HEK293T (cell line): Measurements from ENCODE around the gene ZNF579.

Experiments
- ARNT ChIP-seq: fragments of 450-650 bp; IDR thresholded peaks from 2 replicates; pipeline ENCODE4 v1.6.1; 2017; ENCODE audit warnings: mild to moderate bottlenecking
- BHLHE40 ChIP-seq: fragments of 450-650 bp; IDR thresholded peaks from 2 replicates; pipeline ENCODE4 v1.6.1; 2016; ENCODE audit warnings: mild to moderate bottlenecking, moderate library complexity, borderline replicate concordance
- CTBP1 ChIP-seq: fragments of 450-650 bp; IDR thresholded peaks from 2 replicates; pipeline ENCODE4 v1.6.1; 2016; ENCODE audit warnings: borderline replicate concordance
- ELF4 ChIP-seq: fragments of 450-650 bp; IDR thresholded peaks from 2 replicates; pipeline ENCODE4 v1.6.1; 2017; ENCODE audit warnings: antibody characterized with exemption
- FOXA1 ChIP-seq: fragments of 450-650 bp; IDR thresholded peaks from 2 replicates; pipeline ENCODE4 v1.6.1; 2016; ENCODE audit warnings: mild to moderate bottlenecking
- FOXM1 ChIP-seq: fragments of 450-650 bp; IDR thresholded peaks from 2 replicates; pipeline ENCODE4 v1.6.1; 2017; ENCODE audit warnings: mild to moderate bottlenecking, borderline replicate concordance
- HDGF ChIP-seq: fragments of 450-650 bp; IDR thresholded peaks from 2 replicates; pipeline ENCODE4 v1.6.1; 2017; ENCODE audit warnings: antibody characterized with exemption, borderline replicate concordance
- LEF1 ChIP-seq: fragments of 450-650 bp; IDR thresholded peaks from 2 replicates; pipeline ENCODE4 v1.6.1; 2017; ENCODE audit warnings: mild to moderate bottlenecking, borderline replicate concordance
- NFRKB ChIP-seq: fragments of 450-650 bp; IDR thresholded peaks from 2 replicates; pipeline ENCODE4 v1.6.1; 2016; ENCODE audit warnings: mild to moderate bottlenecking, moderate library complexity
- SP1 ChIP-seq: fragments of 450-650 bp; IDR thresholded peaks from 2 replicates; pipeline ENCODE4 v1.6.1; 2017
- TARDBP ChIP-seq: fragments of 450-650 bp; IDR thresholded peaks from 2 replicates; pipeline ENCODE4 v1.6.1; 2016
- ZNF384 ChIP-seq: fragments of 450-650 bp; IDR thresholded peaks from 2 replicates; pipeline ENCODE4 v1.6.1; 2016
- TF ChIP-seq, protein P1 (sequence below): fragments of 450-650 bp; IDR thresholded peaks from 2 replicates; pipeline ENCODE4 v1.6.1; 2016

DNA sequence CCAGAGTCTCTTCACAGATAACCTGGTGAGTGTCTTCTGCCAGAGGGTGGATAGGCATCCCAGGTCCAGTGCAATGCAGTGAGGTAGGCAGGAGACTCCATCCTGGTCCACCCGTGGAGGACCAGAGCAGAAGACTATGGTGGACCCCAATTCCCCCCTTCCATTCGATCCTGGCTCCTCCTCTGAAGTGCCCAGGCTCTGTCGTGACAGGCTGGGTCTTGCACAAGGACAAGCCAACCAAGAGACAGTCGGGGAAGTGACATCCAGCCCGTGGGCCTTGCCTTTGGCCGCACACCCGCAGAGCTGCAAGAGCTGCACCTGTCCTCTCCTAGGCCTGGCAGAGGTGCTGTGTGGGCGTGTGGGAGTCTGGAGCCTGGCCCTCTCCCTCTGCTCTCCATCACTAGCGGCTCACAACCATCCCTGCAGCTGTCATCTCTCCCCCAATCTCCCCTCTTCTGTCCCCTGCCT is 40.6 kb upstream of the ZNF579 start:
- no peak for TF ChIP-seq TARDBP
- TF ChIP-seq ELF4: no peak
- no peak for TF ChIP-seq LEF1
- TF ChIP-seq FOXM1: no peak
- TF ChIP-seq ARNT: no peak
- no peak for TF ChIP-seq BHLHE40
- TF ChIP-seq NFRKB: no peak
- no peak for TF ChIP-seq SP1
- TF ChIP-seq ZNF384: no peak
- TF ChIP-seq FOXA1: no peak
- TF ChIP-seq CTBP1: no peak
- TF ChIP-seq HDGF: no peak
- TF ChIP-seq, protein P1, sequence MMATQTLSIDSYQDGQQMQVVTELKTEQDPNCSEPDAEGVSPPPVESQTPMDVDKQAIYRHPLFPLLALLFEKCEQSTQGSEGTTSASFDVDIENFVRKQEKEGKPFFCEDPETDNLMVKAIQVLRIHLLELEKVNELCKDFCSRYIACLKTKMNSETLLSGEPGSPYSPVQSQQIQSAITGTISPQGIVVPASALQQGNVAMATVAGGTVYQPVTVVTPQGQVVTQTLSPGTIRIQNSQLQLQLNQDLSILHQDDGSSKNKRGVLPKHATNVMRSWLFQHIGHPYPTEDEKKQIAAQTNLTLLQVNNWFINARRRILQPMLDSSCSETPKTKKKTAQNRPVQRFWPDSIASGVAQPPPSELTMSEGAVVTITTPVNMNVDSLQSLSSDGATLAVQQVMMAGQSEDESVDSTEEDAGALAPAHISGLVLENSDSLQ: no peak
